Fibroblast of mammary gland (primary cell): ENCODE data around the gene TACC2.
"Not testable (repeated sequence)": the region's sequence is repeated elsewhere in the genome, so short reads cannot be mapped to it uniquely, and the experiment has no call there.

Experiments
- DNase-seq: peaks from one replicate; pipeline ENCODE4 v3.0.0-alpha.2; 2010; ENCODE audit warnings: low read depth
- H3K4me3 ChIP-seq: 2 replicates; pipeline ENCODE4 v1.5.1; 2011; ENCODE audit warnings: low read depth, mild to moderate bottlenecking, low read length, moderate library complexity; ENCODE audit not compliant: control insufficient read depth
- CTCF ChIP-seq: conservative IDR thresholded peaks from 2 replicates; pipeline ENCODE4 v1.5.1; 2011; ENCODE audit warnings: low read depth, low read length, inconsistent platforms; ENCODE audit not compliant: control insufficient read depth, insufficient read depth

TACC2 gene

GRCh38 chr10:122018951-122019413 is 30.0 kb downstream of the TACC2 start:
- DNase-seq = no peak
- no peak for TF ChIP-seq CTCF

GRCh38 chr10:122019414-122019975 is 30.5 kb downstream of the TACC2 start:
- no peak overlapping the region for H3K4me3 ChIP-seq
- DNase-seq = no peak
- TF ChIP-seq CTCF = no peak

More at GRCh38 chr10:122018951-122019413, 30.0 kb downstream of the TACC2 start:
- H3K4me3 ChIP-seq = no peak overlapping the region

GRCh38 chr10:122020226-122020625 is 31.3 kb downstream of the TACC2 start:
- TF ChIP-seq CTCF = no peak
- no peak for DNase-seq
- no peak overlapping the region for H3K4me3 ChIP-seq

GRCh38 chr10:122021379-122021778 is 32.4 kb downstream of the TACC2 start:
- peak; percentile 62 for DNase-seq
- no peak overlapping the region for H3K4me3 ChIP-seq
- TF ChIP-seq CTCF = no peak

- H3K4me3 ChIP-seq = no peak overlapping the region
- no peak for TF ChIP-seq CTCF
Observed at GRCh38 chr10:122021828-122022227, 32.9 kb downstream of the TACC2 start.

GRCh38 chr10:122022276-122022675 is 33.3 kb downstream of the TACC2 start:
- no peak overlapping the region for H3K4me3 ChIP-seq
- no peak for DNase-seq
- no peak for TF ChIP-seq CTCF

More at GRCh38 chr10:122021828-122022227, 32.9 kb downstream of the TACC2 start:
- DNase-seq = no peak

- DNase-seq, H3K4me3 ChIP-seq: not testable (repeated sequence)
Observed at GRCh38 chr10:122023257-122023656, 34.3 kb downstream of the TACC2 start.
